Measurements from ENCODE around the gene NTRK2.

The NTRK2 gene

GRCh38 chr9:84669288-84670137 lies at the start of gene NTRK2:
Gene NTRK2, plus strand, starts transcription at chr9:84669729. Its CDS starts 1,020 bp downstream, at chr9:84670749.
- no peak for DNase-seq

DNA sequence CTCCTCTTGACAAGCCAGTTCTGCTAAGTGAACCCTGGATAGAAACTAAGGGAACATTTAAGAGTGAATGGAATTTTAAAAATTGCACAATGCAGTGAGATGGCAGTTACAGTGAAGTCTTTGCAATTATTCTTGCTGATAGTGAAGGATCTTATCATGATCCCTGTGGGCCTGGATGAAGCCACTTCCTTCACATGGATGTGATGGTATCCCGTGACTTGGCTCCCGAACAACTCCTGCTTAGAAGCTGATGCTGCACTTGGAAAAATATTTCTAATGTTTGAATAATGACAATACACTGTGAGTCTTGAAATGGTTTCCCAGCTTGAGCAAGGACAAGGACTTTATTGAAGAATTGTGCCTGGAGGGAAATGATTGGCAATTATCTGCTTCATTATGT lies 49.2 kb upstream of the NTRK2 start:
- DNase-seq = no peak

- no peak for DNase-seq
Observed at GRCh38 chr9:84621811-84622210, 47.7 kb upstream of the NTRK2 start.

GRCh38 chr9:84622981-84623380 lies 46.5 kb upstream of the NTRK2 start:
- DNase-seq = no peak

DNA sequence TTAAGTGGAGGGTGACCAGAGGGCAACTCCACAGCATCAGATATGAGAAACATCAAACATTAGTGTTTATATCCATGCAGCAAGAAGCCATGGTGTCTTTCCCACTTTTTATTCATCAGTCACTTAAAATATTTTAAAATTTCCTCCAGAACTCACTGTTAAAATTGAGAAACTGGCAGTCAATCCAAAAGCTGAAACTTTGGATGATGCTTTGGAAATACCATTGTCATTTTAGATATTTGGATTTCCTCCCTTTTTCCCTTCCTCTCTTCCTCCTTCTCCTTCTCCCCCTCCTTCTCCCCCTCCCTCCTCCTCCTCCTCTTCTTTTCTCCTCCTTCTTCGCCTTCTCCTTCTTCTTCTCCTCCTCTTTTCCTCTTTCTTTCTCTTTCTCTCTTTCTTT lies 33.1 kb upstream of the NTRK2 start:
- no peak for DNase-seq

DNA sequence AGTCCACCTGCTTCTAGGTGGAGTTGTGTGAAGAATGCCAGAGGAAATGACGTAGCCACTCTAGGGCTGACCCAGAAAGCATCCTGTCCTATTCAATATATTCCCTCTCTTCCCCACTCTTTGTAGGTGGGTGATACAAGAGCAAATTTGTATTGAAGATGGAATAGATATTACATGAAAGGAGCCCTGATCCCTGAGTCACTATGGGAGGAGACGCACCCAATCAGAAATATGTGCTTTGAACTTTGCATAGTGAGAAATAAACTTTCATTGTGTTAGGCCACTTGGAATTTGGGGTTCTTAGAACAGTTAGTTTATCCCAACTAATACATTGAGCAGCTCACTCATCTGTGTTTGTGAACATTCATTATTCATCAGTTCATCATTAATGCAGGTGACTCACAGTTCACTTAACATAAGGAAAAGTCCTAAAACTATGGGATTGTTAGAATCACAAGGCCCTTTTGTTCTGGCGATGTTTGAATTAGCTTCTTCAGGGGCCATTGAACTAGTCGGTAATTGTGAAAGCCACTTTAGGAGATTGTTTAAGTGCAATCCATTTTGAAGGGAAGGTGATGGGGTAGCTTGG lies 26.9 kb upstream of the NTRK2 start:
- no peak for DNase-seq

GRCh38 chr9:84647699-84648098 lies 21.8 kb upstream of the NTRK2 start:
- DNase-seq = no peak

GRCh38 chr9:84652496-84653120 lies 16.9 kb upstream of the NTRK2 start:
- no peak for DNase-seq

DNA sequence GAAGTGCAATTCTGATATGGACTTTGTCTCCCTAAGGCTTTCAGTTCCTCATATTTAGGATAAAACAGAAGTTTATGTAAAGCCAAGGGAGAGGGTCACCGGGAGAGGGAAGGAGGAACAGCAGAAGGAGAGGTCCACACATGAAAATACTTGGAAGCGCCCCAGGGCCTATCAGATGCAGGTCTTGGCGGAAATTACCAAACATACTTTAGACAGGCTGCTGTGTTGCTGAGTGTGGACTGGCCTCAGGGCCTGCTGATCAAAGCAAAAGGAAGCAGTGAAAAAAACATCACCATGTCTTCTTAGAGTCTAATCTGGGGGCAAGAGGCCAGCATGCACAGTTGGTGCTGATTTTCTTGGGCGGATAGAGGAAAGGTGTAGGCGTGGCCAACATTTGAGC lies 14.1 kb upstream of the NTRK2 start:
- DNase-seq = no peak

DNA sequence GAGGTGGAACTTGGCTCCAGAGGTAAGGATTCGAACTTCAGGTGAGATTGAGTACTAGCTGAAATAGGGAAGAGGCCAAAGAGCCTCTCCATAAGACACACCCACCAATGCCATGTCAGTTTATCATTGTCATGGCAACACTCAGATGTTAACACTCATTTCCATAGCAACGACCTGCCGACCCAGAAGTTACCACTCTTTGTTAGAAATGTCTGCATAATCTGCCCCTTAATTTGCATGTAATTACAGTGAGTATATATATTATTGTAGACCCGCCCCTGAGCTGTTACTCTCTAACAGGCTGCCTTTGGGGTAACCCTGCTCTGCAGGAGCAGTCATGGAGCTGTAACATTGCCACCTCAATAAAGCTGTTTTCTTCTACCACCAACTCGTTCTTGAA lies 10.2 kb upstream of the NTRK2 start:
- no peak for DNase-seq

GRCh38 chr9:84659773-84660172 lies 9.8 kb upstream of the NTRK2 start:
- no peak for DNase-seq

GRCh38 chr9:84667571-84668195 lies 1.8 kb upstream of the NTRK2 start:
- no peak for DNase-seq

- peak; percentile 22 for DNase-seq
Observed at GRCh38 chr9:84668196-84669012, 1.1 kb upstream of the NTRK2 start.

DNA sequence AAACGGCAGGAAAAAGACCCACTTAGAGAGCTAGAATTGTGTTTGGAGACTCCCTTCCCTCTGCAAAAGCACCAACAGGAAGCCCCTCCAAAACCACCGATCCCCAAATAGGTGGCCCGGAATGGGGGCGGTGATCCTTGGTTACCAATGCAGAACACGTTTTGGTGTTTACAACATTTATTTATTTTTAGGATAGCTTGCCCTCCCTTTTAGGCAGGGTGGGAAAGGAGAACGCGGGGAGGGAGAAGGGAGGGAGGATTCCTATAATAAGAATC lies 579 bp upstream of the NTRK2 start:
- DNase-seq = no peak

- no peak for DNase-seq
Observed at GRCh38 chr9:84670138-84671041, 861 bp downstream of the NTRK2 start.

DNA sequence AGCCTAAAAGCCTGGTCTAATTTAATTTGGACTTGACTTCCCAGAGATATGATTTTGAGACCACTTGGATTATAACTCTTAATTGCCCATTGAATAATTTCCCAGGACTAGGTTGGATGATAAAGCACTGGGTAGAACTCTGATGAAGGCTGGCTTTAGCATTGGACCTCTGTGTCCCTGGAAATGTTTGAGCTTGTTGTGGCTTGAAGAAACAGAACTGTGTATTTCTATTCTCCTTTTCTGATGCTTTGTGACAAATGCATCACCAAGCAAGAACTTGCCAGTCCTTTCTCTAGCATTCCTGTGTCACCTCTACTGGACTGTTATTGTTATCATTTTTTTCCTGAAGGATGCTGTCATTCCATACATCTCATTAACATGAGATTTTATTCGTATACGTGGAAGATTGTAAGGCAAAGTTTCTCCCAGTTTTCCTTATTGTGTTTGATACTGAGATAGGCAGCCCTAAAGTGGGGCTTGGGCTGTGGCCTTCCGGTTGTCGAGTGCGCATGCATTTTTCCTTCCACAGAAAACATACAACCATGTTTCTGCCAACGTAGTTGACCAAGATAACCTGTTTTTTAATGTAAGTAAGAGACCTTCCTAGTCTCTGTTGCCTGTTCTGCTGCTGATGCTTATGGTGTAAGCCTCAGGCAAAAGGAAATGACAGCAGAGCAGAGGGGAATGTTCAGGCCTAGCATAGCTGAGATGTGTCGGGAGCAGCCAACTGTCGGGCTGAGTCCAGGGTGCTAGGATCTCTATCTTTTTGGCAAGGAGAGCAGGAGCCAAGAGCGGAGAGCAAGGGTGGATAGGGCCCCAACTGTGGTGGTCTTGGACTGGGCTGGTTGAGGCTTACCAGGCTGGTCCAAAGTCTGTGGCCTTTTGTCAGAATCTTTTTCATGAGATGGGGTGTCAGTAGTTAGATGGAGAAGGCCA lies 2.3 kb downstream of the NTRK2 start:
- no peak for DNase-seq

- DNase-seq = no peak
Observed at GRCh38 chr9:84673806-84674205, 4.3 kb downstream of the NTRK2 start.

DNA sequence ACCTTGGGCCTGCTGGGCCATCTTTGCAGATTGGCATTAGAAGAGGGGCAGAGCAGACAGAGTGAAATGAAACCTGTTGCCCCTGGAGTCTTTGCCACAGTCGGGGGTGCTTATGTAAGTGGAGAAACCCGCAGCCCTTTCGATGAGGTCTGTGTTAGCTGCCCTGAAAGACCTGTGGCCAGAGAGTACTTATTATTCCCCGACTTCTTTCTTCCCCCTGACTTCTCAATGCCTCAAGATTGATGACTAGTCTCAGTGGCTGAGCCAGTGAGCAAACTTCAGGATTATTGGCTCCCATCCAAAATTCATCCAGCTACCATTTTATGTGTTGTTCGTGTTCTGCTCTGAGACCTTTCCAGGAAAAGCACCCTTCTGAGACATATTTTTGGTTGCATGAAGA lies 7.6 kb downstream of the NTRK2 start:
- DNase-seq = no peak

DNA sequence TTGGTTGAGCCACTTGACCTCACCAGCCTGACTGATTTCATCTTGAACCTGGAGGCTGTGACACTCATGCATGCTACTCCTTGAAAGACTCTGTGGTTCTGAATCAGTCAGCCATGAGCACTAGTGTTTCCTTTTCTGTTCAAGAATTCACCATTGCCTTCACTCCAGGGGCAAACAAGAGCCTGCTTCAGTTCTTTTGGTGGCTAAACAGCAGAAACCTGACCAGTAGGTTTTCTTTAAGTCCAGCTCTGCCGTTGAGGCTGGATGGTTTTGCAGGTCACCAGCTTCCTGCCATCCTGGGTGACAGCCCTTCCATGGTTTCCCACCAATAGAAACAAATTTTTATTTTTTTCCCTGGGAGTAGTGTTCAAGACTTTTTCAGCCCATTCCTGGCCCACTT lies 10.0 kb downstream of the NTRK2 start:
- DNase-seq = no peak

DNA sequence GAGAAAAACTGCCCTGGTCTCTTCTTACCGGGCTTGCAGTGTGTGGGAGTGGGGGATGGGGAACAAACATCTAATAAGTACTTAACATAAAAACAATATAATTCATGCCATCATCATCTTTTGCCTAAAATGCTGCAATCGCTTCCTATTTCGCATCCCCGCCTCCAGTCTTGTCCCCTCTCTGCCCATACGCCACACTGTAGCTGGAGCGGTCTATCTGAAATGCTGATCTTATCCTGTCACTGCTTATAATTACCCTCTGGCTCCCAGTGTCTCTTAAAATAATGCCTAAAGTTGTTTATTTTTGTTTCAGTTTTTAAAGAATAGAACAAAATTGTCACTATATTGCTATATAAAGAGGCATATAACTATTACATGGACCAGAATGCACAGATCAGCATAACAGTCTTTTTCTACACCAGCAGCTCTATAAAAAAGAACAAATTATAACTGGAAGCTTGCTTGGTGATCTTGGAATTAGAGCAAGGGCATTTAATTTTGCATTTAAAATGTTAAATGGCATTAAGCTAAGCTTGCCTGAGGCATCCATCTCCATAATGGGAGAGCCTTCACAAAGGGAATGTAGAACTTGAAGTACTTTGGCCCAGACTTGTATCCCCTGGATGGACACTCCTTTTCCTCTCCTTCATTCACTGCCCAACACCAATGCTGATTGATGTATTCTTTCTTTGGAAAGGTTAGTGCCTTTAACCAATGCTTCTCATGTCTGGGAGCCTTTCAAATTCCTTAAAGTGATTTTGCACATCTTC lies 12.2 kb downstream of the NTRK2 start:
- DNase-seq = no peak

All from CD4-positive, alpha-beta T cell treated with Interleukin-21 for 1 hour (primary cell).